SW480 (cell line): ENCODE measurements around the gene C9orf40.

Source experiments
- DNase-seq: peaks from one replicate; pipeline ENCODE4 v3.0.0-alpha.2; 2016; ENCODE audit warnings: low spot score

C9orf40 gene, protein sequence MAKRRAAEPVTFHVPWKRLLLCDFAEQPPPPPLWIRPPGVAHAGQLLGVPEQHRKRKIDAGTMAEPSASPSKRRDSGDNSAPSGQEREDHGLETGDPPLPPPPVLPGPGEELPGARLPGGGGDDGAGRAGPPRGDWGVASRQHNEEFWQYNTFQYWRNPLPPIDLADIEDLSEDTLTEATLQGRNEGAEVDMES

DNA sequence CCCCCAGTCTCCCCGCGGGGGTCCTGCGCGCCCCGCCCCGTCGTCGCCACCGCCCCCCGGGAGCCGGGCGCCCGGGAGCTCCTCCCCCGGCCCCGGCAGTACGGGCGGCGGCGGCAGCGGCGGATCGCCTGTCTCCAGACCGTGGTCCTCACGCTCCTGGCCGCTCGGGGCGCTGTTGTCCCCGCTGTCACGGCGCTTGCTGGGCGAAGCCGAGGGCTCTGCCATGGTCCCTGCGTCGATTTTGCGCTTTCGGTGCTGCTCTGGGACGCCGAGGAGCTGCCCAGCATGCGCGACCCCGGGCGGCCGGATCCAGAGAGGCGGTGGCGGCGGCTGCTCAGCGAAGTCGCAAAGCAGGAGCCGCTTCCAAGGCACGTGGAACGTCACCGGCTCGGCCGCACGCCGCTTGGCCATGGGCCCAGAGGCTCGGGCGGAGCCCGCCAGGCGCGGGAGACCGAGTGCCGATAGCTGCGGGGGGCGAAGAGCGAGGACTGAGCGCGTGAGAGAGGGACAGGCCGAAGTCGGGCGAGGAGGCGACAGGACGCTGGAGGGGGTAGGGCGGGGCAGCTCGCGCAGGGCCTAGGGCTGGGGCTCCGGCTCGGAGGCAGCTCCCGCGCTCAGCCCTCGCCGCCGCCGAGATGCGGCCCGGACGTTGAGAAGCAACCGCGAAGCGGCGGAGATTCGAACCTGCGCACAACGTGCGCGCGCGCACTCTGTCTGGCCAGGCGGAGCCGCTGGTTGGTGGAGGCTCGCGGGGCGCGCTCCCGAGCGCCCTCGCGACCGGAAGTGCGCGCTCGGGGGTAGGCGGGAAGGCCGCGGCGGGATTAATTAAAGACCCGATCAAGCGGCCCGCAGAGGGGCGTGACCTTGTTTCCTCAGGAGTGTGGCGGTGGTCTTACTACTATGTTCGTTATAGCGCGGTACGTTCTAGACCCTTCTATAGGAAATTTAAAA lies at the start of gene C9orf40:
Gene C9orf40 (minus strand): TSS at position 712 of the 951 bp plus-strand sequence. CDS start 301 bp downstream, at position 411.
- peak; percentile 82 for DNase-seq

DNA sequence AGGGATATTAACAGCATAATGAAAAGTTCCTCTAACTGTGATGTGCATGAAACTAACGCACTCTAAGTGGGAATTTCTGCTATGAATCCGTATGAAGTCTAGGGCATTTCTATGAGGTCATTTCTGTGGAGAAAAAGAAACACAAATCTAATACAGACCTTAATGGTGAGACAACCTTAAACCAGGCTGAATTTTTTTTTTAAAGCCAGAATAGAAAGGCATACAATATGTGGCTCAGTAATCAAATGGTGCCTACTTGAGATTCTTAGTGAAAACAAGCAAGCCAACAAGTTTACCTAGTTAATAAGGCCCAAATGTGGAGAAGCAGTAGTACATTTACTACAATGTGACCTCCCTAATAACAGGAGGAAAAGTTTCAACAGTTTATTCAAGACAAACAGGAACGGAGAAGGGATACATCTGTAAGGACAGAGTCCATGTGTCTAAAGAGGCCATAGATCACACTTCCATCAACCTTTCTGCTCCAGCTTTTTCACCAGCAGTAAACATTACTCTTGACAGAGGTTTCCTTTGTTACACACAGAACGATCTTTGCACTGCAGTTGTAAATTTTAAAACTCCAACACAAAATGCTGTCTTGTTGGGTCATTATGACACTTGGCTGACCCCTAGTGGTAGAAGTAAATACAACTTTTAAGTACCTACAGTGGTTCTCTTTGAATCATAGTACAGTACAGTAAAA lies 49.2 kb upstream of the C9orf40 start:
- DNase-seq, result peak; percentile 81

DNA sequence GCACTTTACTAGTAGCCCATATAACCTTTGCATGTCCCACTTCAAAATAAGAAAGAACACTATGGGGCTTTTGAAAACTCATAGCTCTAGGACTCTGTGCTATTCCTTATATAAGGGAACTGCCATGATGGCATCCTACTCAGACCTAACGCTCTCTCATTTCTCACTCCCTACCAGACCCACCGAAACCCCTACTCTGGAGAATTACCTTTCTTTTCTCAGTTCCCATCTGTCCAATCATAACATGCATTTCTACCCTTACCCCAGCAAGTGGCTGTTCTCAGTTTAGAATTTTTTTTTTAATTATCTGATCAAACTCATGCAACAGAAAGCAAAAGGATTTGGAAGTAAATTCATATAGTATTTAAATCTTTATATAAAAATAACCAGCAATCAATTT lies 48.1 kb upstream of the C9orf40 start:
- no peak for DNase-seq

DNA sequence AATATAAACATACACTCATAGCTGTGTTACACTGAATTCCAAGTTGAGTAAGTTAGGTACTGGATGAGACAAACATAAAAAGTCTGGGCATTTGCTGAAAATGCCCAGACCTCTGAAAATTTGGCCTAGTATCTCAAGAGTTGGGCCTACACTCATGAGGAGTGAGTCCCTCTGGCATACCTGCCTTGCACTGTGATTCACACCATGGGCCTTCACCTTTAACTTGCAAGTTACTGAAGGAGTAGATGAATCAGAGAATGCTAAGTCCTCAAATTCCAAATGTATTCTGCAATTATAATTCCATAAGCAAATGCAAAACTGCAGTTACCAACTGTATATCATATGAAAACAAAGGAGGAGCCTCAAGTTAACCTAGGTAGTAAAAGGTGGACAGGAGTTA lies 32.3 kb upstream of the C9orf40 start:
- DNase-seq, result no peak

DNA sequence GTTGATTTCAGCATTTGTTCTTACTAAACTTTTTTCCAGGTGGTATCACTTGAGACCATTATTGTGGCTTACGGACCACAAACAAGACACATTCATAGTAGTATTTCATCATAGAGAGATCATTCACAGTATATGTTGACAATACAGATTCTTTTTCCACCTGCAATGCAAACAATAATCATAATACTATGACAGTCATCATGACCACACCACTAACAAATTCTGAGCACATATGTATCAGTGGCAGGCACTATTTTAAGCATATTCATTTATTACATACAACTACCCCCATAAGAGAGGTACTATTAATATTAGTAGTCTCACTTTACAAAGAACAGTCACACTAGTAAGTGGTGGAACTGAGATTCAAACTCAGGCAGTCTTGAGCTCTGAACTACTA lies 31.0 kb upstream of the C9orf40 start:
- no peak for DNase-seq

DNA sequence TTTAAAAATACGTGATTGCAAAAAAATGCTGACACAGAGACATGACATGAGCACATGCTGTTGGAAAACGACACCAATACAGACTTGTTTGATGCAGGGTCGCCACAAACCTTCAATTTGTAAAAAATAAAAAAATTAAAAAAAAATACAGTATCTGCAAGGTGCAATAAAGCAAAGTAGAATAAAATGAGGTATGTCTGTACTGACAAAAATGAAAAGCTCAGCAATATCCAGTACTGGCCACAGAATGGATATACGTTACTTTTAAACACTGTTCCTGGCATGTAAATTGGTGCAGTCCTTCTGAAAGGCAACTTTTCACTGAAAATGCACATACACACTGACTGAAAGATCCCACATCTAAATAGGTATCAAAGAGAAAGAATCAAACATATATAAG lies 27.1 kb upstream of the C9orf40 start:
- no peak for DNase-seq

DNA sequence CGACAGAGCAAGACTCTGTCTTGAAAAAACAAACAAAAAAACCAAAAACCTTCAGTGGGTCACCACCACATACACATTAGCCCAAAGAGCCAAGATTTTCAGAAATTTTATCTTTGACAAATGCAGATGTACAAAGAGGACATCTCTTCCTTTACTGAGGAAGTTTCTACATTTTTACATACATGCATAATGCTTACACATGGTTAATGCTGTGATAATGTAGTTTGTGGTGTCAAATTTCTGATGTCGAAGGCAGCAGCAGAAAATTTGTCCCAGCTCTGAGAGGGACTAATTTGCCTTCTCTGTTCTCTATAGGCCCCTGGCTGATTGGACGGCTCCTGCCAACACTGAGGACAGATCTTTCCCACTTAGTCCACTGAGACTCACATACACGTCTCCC lies 24.6 kb upstream of the C9orf40 start:
- DNase-seq, result no peak

DNA sequence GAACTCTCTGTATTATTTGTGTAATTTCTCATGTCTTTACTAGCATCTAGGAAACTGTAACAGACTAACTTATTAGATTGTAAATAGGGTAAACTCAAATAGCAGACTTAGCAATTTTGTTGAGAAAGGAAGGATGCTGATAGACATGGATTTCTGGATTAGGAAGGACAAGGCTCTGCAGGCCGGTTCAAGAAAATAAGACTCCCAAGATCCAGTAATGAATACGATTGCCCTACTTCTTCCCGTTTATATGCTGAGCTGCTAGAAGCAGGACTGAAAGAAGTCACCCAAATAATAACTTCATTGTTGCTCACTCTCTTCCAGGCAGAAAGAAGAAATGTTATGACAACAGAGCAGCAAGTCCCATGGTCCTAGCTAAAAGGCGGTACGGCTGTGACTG lies 22.8 kb upstream of the C9orf40 start:
- no peak for DNase-seq

DNA sequence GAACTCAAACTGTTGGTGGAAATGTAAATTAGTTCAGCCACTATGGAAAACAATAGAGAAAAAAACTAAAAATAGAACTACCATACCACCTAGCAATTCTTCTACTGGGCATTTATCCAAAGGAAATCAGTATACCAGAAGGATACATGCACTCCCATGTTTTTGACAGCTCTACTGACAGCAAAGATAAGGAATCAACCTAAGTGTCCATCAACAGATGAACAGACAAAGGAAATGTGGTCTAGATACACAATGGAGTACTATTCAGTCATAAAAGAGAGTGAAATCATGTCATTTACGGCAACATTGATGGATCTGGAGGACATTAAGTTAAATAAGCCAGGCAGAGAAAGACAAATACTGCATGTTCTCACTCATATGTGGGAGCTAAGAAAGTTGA lies 21.8 kb upstream of the C9orf40 start:
- DNase-seq, result no peak

DNA sequence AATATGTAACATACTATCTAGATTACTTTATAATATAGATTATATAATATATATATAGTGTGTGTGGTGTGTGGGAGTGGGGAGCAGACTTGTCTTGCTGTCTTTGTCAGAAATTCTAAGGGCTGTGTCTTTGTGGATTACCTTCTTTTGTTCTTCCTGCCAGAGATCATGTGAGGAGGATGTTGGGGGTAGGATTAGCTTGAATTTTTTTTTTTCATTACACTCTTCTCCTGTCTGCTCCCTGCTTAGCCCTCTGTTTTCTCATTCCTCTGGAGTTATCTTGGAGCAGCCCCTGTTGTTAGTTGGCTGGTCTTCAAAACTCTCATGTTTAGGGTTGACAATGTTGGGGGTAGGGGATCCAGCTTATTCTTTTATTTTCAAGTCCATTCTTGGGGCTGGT lies 21.0 kb upstream of the C9orf40 start:
- DNase-seq, result no peak

DNA sequence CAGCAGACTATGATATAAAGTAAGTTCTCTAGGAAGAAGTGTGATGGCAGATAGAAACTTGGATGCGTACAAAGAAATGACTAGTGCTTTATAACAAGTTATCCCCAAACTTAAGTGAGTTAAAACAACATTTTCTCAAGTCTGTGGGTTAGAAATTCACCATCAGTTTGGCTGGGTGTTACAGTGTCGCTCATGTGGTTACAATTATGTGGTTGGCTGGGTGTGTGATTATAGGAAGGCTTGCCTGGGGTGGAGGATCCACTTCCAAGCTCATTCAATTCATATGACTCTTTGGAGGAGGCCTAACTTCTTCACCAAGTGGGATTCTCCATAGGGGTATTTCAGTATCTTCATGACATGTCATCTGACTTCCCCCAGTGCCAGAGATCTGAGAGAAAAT lies 10.3 kb upstream of the C9orf40 start:
- no peak for DNase-seq

DNA sequence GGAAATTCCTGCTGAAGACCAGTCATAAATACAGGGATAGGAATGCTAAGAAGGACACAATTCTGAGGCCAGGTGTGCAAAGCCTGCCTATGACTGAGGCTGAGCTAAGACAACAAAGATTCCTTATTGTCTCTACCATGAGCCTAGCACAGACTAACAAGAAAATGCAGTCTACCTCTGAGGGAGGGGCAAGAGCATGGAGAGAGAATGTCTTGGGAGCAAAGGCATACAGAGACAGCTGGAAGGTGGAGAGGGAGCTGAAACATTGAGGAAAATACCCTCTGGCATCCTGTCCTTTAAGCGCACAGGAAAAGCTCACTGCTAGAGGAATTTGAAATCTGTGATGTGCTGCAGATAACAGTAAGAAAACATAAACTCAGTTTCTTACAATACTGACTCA lies 8.8 kb upstream of the C9orf40 start:
- no peak for DNase-seq

DNA sequence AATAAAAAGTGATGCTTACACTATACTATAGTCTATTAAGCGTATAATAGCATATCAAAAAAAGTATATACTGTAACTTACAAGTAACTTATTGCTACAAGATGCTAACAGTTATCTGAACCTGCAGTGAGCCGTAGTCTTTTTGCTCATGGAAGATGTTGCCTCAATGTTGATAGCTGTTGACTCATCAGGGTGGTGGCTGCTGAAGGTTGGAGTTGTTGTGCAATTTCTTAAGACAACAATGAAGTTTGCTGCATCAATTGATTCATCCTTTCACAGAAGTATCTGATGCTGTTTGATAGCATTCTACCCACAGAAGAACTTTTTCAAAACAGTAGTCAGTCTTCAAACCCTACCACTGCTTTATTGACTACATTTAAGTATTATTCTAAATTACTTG lies 7.8 kb upstream of the C9orf40 start:
- DNase-seq, result no peak

DNA sequence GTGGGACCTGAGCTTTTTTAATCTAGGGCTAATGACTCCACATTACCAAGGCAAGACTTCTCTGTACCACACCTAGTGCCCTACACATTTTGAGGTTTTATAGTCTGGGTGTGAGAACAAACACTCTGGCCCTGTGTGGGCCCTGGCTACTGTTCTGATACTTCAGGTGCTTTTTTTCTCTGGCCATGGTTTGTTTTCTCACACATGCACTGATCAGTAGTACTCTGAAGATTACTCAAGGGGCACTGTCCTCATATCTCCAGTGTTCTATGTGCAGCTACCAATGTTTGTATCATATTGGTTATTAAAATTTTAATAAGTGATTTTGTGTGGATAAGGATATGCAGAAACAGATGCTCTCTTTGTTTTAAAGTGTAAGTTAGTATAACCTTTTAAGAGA lies 5.9 kb upstream of the C9orf40 start:
- DNase-seq, result no peak

DNA sequence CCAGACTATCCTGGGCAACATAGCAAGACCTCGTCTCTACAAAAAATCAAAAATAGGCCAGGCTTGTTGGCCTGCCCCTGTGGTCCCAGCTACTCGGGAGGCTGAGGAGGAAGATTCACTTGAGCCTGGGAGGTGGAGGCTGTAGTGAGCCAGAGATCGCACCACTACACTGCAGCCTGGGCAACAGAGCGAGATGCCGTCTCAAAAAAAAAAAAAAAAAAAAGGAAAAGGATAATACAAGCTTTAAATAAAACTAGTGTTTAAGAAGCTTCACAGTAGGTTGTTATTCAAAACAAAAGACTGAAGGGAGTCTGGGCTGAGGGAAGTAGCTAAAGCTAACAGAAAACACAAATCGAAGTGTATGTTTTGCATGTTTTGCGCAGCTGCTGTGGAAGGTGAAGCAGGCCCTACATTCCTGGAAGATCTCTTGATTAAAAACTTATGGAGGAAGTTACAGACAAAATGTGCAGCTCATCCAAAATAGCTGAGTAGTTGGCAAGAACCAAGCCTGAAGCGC lies 581 bp upstream of the C9orf40 start:
- no peak for DNase-seq

DNA sequence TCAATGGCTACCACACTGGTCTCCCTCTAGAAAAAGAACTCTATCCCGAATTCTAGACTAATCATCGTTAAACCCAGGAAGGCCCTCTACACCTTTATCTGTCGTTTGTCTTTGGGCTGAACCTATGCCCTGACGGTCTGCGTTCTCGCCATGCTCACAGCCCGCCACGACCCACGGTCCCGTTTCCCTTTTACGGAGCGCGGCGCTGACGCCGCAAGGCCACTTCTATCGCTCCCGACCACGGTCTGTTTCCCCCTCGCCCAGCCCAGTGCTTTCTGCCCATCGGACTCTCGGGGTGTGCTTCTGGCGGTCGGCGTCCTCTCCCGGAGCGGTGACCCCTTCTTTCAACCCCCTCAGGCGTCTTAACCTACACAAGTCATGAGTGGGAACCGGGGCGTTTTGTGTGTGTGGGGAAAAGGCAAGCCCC lies 974 bp downstream of the C9orf40 start:
- DNase-seq, result peak; percentile 58

DNA sequence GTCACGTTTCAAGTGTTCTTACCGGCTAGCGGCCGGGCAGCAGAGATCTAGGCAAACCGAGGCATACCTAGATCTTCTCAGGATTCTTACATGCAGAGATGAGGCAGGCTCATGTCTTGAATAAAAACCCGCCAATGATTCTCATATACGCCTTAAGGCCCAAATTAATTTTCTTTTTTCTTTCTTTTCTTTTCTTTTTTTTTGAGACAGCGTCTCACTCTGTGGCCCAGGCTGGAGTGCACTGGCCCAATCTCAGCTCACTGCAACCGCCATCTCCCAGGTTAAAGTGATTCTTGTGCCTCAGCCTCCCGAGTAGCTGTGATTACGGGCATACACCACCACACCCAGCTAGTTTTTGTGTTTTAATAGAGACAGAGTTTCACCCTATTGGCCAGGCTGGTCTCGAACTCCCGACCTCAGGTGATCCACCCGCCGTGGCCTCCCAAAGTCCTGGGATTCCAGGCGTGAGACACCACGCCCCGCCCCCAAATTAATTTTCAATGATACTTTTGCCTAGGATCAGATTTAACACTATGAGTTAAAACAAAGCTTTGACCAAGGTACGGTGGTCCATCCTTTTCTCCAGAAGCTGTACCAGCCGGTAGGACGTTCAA lies 1.5 kb downstream of the C9orf40 start:
- no peak for DNase-seq

DNA sequence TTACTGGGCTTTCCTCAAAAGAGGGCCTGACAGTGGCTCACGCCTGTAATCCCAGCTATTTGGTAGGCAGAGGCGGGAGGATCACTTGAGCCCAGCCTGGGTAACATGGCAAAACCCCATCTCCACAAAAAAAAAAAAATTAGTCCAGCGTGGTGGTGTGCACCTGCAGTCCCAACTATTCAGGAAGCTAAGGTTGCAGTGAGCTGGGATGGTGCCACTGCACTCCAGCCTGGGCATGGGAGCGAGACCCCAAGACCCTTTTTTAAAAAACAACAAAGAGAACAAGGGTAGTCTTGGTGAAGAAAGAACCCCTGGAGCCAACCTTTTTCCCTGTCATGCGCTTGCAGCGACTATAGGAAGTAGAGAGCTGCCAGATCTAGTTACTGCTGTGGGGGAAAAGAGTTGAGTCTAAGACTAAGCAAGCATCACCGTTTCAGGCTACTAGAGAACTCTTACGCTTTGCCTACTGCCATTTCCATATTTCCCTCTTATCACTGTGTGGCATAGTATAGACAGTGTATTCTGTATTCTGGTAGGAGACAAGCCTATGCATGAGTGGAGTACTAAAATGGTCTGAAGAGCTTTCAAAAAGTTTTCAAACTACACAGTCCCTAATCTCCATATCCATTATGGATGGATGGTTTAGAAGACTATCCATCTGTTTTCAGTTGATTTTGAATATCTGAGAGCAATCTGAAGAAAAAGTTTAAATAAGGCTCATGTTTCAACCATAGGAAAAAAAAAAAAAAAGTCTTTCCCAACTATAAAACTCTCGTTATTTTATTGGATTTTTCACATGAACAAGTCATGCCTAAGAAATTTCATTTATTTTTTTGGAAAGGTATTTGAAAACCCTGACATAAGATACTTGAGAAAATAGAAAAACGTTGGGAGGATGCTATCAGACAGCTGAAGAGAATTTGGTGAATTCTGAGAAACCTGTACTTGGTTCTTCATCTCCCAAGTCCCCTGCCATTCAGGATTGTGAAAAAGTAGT lies 2.6 kb downstream of the C9orf40 start:
- no peak for DNase-seq

DNA sequence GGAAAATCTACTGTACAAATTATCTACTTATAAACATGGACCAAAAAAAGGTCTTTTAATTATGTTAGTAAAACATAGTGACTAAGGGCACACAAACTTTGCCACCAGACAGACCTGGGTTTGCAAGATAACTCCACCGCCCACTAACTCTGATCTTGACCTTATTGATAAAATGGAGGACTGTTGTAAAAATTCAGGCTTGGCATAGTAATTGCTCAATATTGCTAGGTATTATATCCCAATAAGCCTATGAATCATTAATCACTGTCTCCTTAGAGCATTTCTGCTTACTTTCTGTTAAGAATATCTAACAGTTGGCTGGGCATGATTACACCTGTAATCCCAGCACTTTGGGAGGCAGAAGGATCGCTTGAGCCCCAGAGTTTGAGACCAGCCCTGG lies 3.8 kb downstream of the C9orf40 start:
- DNase-seq, result no peak

DNA sequence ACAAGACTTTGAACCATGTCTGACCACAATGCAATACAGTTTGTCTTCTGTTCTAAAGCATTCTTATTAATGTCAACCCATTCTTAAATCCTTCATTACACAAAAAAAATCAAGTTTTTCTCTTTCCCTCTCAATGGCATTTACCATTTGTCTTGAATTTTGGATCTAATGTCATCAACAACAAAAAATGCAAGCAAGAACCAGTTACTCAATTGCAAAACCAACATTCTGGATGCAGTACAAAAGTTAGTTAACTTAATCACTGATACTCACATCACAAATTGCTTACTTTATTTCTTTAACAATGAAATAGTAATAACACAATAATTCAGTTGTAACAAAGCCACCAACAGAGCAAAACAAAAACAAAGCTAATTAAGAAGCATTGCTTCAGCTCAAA lies 6.0 kb downstream of the C9orf40 start:
- no peak for DNase-seq

DNA sequence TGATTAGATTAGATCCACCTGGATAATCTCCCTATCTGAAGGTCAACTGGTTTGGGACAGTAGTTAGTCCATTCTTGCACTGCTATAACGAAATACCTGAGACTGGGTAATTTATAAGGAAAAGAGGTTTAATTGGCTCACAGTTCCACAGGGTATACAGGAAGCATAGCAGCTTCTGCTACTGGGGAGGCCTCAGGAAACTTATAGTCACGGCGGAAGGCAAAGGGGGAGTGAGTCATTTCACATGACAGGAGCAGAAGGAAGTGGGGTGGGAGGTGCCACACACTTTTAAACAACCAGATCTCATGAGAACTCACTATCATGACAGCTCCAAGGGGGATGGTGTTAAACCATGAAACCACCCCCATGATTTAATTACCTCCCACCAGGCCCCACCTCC lies 9.9 kb downstream of the C9orf40 start:
- DNase-seq, result no peak
